Measurements from ENCODE around the gene SOX6.

SOX6 gene

GRCh38 chr11:16215352-16215751, 141.0 kb downstream of the SOX6 start:
- no peaks in the 10 kb centered on the region for H3K36me3 ChIP-seq (replicated peaks; ENCODE audit: low read depth, low read length)
- H4K20me1 ChIP-seq (ENCODE audit: insufficient read depth, low read length), result no peaks in the 10 kb centered on the region
- no peak overlapping the region for H2AFZ ChIP-seq (ENCODE audit: low read depth, low read length)
- no peaks in the 10 kb centered on the region for H3K79me2 ChIP-seq (ENCODE audit: low read length)
- H3K27ac ChIP-seq (ENCODE audit: low read length), result no peak overlapping the region
- no peaks in the 10 kb centered on the region for H3K9me3 ChIP-seq (ENCODE audit: insufficient read depth, low read length)
- no peak overlapping the region for H3K4me3 ChIP-seq (ENCODE audit: low read length)
- H3K4me2 ChIP-seq (ENCODE audit: low read length), result no peak overlapping the region
- H3K27me3 ChIP-seq (ENCODE audit: low read depth, low read length), result no peaks in the 10 kb centered on the region
- no peaks in the 10 kb centered on the region for H3K4me1 ChIP-seq (ENCODE audit: low read length)
- H3K9ac ChIP-seq (ENCODE audit: low read length), result no peak overlapping the region
- no peak for TF ChIP-seq CTCF (IDR thresholded peaks at IDR 0.05; ENCODE audit: low read depth, low read length)
- TF ChIP-seq EZH2phosphoT487 (IDR thresholded peaks at IDR 0.05; ENCODE audit: low read depth), result no peak

- Histone ChIP-seq H3K79me2 (ENCODE audit: low read length) (no peaks in the 10 kb centered on the region), H3K9me3 (ENCODE audit: insufficient read depth, low read length) (no peaks in the 10 kb centered on the region), H3K4me2 (ENCODE audit: low read length) (no peak overlapping the region), H3K36me3 (replicated peaks; ENCODE audit: low read depth, low read length) (no peaks in the 10 kb centered on the region), H3K9ac (ENCODE audit: low read length) (no peak overlapping the region), H3K4me1 (ENCODE audit: low read length) (no peaks in the 10 kb centered on the region), H3K27ac (ENCODE audit: low read length) (no peak overlapping the region), H2AFZ (ENCODE audit: low read depth, low read length) (no peak overlapping the region), H3K4me3 (ENCODE audit: low read length) (no peak overlapping the region), H3K27me3 (ENCODE audit: low read depth, low read length) (no peaks in the 10 kb centered on the region), H4K20me1 (ENCODE audit: insufficient read depth, low read length) (no peaks in the 10 kb centered on the region)
- TF ChIP-seq EZH2phosphoT487 (IDR thresholded peaks at IDR 0.05; ENCODE audit: low read depth) (no peak), CTCF (IDR thresholded peaks at IDR 0.05; ENCODE audit: low read depth, low read length) (no peak)
Measured at GRCh38 chr11:16211407-16211806, 144.9 kb downstream of the SOX6 start.

- no peaks in the 10 kb centered on the region for H3K36me3 ChIP-seq (replicated peaks; ENCODE audit: low read depth, low read length)
- H3K4me3 ChIP-seq (ENCODE audit: low read length), result no peak overlapping the region
- no peak overlapping the region for H3K27ac ChIP-seq (ENCODE audit: low read length)
- H4K20me1 ChIP-seq (ENCODE audit: insufficient read depth, low read length), result no peaks in the 10 kb centered on the region
- H2AFZ ChIP-seq (ENCODE audit: low read depth, low read length), result no peak overlapping the region
- peaks cover 6% of the 10 kb centered on the region; the same call in 1 of the 2 replicates for H3K9me3 ChIP-seq (ENCODE audit: insufficient read depth, low read length)
- H3K4me2 ChIP-seq (ENCODE audit: low read length), result no peak overlapping the region
- H3K9ac ChIP-seq (ENCODE audit: low read length), result no peak overlapping the region
- TF ChIP-seq CTCF (IDR thresholded peaks at IDR 0.05; ENCODE audit: low read depth, low read length) (no peak), EZH2phosphoT487 (IDR thresholded peaks at IDR 0.05; ENCODE audit: low read depth) (no peak)
- no peaks in the 10 kb centered on the region for H3K4me1 ChIP-seq (ENCODE audit: low read length)
- H3K27me3 ChIP-seq (ENCODE audit: low read depth, low read length), result no peaks in the 10 kb centered on the region
- no peaks in the 10 kb centered on the region for H3K79me2 ChIP-seq (ENCODE audit: low read length)
Measured at GRCh38 chr11:16204261-16204660, 152.1 kb downstream of the SOX6 start.

GRCh38 chr11:16195651-16196050, 160.7 kb downstream of the SOX6 start:
- no peaks in the 10 kb centered on the region for H3K79me2 ChIP-seq (ENCODE audit: low read length)
- H3K36me3 ChIP-seq (replicated peaks; ENCODE audit: low read depth, low read length), result no peaks in the 10 kb centered on the region
- no peak overlapping the region for H3K27ac ChIP-seq (ENCODE audit: low read length)
- TF ChIP-seq EZH2phosphoT487 (IDR thresholded peaks at IDR 0.05; ENCODE audit: low read depth), result no peak
- no peak for TF ChIP-seq CTCF (IDR thresholded peaks at IDR 0.05; ENCODE audit: low read depth, low read length)
- H3K4me2 ChIP-seq (ENCODE audit: low read length), result no peak overlapping the region
- no peak overlapping the region for H2AFZ ChIP-seq (ENCODE audit: low read depth, low read length)
- H4K20me1 ChIP-seq (ENCODE audit: insufficient read depth, low read length), result no peaks in the 10 kb centered on the region
- peaks cover 18% of the 10 kb centered on the region for H3K4me1 ChIP-seq (ENCODE audit: low read length)
- H3K4me3 ChIP-seq (ENCODE audit: low read length), result no peak overlapping the region
- no peak overlapping the region for H3K9ac ChIP-seq (ENCODE audit: low read length)
- no peaks in the 10 kb centered on the region; the same call in 1 of the 2 replicates for H3K27me3 ChIP-seq (ENCODE audit: low read depth, low read length)
- H3K9me3 ChIP-seq (ENCODE audit: insufficient read depth, low read length), result no peaks in the 10 kb centered on the region
